GM23248 (cell line): ENCODE results near the gene KIAA1671. TPM values are rescaled to one million over a fixed set of nuclear protein-coding genes. Genes with fewer than 3 reads are reported as not detected.

Experiments used
- DNase-seq: peaks from one replicate; pipeline ENCODE4 v3.0.0-alpha.2; 2015
- H2AFZ ChIP-seq: fragments of 200-600 bp; sonication (generic); 2 replicates; pipeline ENCODE4 v1.6.1; 2016; ENCODE audit warnings: antibody characterized with exemption
- H3F3A ChIP-seq: fragments of 200-600 bp; sonication (generic); 2 replicates; pipeline ENCODE4 v1.6.1; 2016; ENCODE audit warnings: mild to moderate bottlenecking, antibody characterized with exemption, mixed run types; ENCODE audit not compliant: insufficient read depth
- H3K27ac ChIP-seq: fragments of 200-600 bp; sonication (generic); 2 replicates; pipeline ENCODE4 v1.5.1; 2016; ENCODE audit warnings: mild to moderate bottlenecking
- H3K27me3 ChIP-seq: fragments of 200-600 bp; sonication (generic); replicated peaks from 2 replicates; pipeline ENCODE4 v1.6.1; 2016; ENCODE audit warnings: mild to moderate bottlenecking; ENCODE audit not compliant: insufficient read depth
- H3K36me3 ChIP-seq: fragments of 200-600 bp; sonication (generic); 2 replicates; pipeline ENCODE4 v1.6.1; 2016; ENCODE audit warnings: low read depth, mild to moderate bottlenecking
- H3K4me1 ChIP-seq: fragments of 200-600 bp; sonication (generic); 2 replicates; pipeline ENCODE4 v1.6.1; 2016; ENCODE audit warnings: mild to moderate bottlenecking; ENCODE audit not compliant: insufficient read depth
- H3K4me2 ChIP-seq: fragments of 200-600 bp; sonication (generic); one replicate; pipeline ENCODE4 v1.6.1; 2016; ENCODE audit warnings: mild to moderate bottlenecking; ENCODE audit not compliant: unreplicated experiment
- H3K4me3 ChIP-seq: fragments of 200-600 bp; sonication (generic); 2 replicates; pipeline ENCODE4 v1.5.1; 2016; ENCODE audit warnings: mild to moderate bottlenecking
- H3K79me2 ChIP-seq: fragments of 200-600 bp; sonication (generic); 2 replicates; pipeline ENCODE4 v1.6.1; 2016; ENCODE audit warnings: mild to moderate bottlenecking; ENCODE audit not compliant: insufficient read depth
- H3K9ac ChIP-seq: fragments of 200-600 bp; sonication (generic); 2 replicates; pipeline ENCODE4 v1.6.1; 2016; ENCODE audit warnings: mild to moderate bottlenecking
- H3K9me2 ChIP-seq: fragments of 200-600 bp; sonication (generic); 2 replicates; pipeline ENCODE4 v1.6.1; 2016; ENCODE audit warnings: mixed run types, mild to moderate bottlenecking, moderate library complexity; ENCODE audit not compliant: insufficient read depth
- H3K9me3 ChIP-seq: fragments of 200-600 bp; sonication (generic); one replicate; pipeline ENCODE4 v1.6.1; 2017; ENCODE audit warnings: low read depth
- H4K20me1 ChIP-seq: fragments of 200-600 bp; sonication (generic); 2 replicates; pipeline ENCODE4 v1.6.0; 2016; ENCODE audit not compliant: insufficient read depth
- EZH2 ChIP-seq: fragments of 200-600 bp; sonication (generic); IDR thresholded peaks from 2 replicates; pipeline ENCODE4 v1.6.1; 2018; ENCODE audit warnings: antibody characterized with exemption, mild to moderate bottlenecking; ENCODE audit not compliant: insufficient read depth, poor library complexity, severe bottlenecking
- EZH2phosphoT487 ChIP-seq: fragments of 200-600 bp; sonication (generic); IDR thresholded peaks from 2 replicates; pipeline ENCODE4 v1.6.1; 2018; ENCODE audit warnings: antibody characterized with exemption, moderate library complexity, mild to moderate bottlenecking, low read depth; ENCODE audit not compliant: insufficient read depth
- WGBS, 2 experiments: methylation state at CpG; one replicate each; pipeline ENCODE4 v1.1.6; 2015 to 2017; ENCODE audit warnings: low lambda C conversion rate in 2 of 2, low coverage in 1 of 2; ENCODE audit errors: missing lambda C conversion rate in 2 of 2; 5-methylcytosine and 5-hydroxymethylcytosine counted together
- in situ Hi-C: fragments of 300-500 bp; cut with MboI; formaldehyde crosslinking; loops from 2 replicates; pipeline ENCODE4 v1.15.0; 2020
- polyA plus RNA-seq: library from polyadenylated mRNA; unstranded; fragments of >200 nt; fragmentation: Nextera tagmentation; extraction: Ambion mirVana; gene quantifications from 2 replicates; pipeline ENCODE4 v1.2.1, GENCODE V29; 2016
- total RNA-seq: library from RNA; depleted of rRNA; stranded (reverse); fragments of >200 nt; shearing (Covaris generic); gene quantifications from 2 replicates; pipeline ENCODE4 v1.2.3, GENCODE V29; 2014

Gene KIAA1671
- total and polyA plus RNA-seq, 2 experiments from 2014 or later, result 0.25 to 0.76 TPM

DNA sequence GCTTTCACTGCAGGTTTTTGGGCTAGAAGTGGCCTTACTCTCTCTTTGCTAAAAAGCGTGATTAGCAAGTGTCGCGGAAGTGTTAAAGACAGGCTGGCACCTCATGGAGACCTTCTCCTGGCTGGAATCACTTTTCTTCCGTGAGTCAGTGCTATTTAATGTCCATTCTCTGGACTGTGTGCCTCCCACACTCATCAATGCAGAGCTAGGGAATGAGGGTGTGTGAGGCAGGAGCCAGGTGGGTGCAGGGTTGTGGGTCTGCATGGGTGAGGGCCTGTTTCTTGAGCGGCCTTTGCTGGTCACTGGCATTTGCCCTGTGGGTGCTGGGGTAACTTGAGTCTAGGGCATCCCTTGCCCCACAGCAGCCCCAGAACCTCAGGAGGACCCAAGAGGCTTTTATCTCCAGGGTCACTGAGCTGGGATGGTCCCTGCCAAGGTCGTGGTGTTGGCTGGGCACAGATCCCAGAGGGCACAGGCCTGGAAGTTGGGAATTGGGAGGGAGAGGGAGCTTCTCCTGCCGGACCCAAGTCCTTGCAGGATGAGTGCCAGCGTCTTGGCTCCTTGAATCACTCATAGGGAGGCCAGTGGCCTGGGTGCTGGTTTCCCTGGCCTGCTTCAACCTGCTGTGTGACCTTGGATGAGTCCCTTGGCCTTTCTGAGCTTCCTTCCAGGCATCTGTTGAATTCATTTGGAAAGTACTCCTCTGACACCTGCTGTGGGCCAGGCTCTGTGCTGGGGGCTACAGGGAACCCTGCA, 30.0 kb downstream of the KIAA1671 start:
- no peaks in the 10 kb centered on the region for H4K20me1 ChIP-seq
- no peaks in the 10 kb centered on the region for H3K27me3 ChIP-seq
- WGBS, 2 experiments, result 67 to 73% methylated on average over 8 of the region's 8 CpGs
- H3K4me1 ChIP-seq, result no peaks in the 10 kb centered on the region
- in situ Hi-C loops, result no loop called here
- H3F3A ChIP-seq, result no peaks in the 10 kb centered on the region
- H3K4me3 ChIP-seq, result no peak overlapping the region
- no peak overlapping the region for H3K27ac ChIP-seq
- H3K79me2 ChIP-seq, result no peaks in the 10 kb centered on the region
- H3K9me3 ChIP-seq, result no peaks in the 10 kb centered on the region
- no peaks in the 10 kb centered on the region for H3K36me3 ChIP-seq
- no peaks in the 10 kb centered on the region for H3K9me2 ChIP-seq
- no peak overlapping the region for H2AFZ ChIP-seq
- peak; percentile 35 for DNase-seq
- no peak overlapping the region for H3K4me2 ChIP-seq
- TF ChIP-seq EZH2phosphoT487 (no peak), EZH2 (no peak)
- H3K9ac ChIP-seq, result no peak overlapping the region

DNA sequence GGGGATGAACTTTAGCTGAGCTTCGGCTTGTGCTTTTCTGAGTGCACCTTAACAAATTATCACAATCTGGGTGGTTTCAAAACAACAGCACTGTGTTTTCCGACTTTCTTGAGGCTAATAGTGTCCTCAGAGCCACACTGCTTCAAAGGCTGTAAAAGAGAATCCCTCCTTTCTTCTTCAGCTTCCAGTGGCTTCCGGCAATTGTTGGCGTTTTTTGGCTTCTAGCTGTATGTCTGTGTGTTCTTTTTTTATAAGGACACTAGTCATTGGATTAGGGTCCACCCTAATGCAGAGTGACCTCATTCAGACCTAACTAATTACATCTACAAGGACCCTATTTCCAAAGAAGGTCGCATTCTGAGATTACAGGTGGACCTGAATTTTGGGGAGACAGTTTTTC, 30.6 kb downstream of the KIAA1671 start:
- Histone ChIP-seq H3K9me2 (no peaks in the 10 kb centered on the region), H3K27ac (no peak overlapping the region), H3K27me3 (no peaks in the 10 kb centered on the region), H3K9me3 (no peaks in the 10 kb centered on the region), H3F3A (no peaks in the 10 kb centered on the region), H3K36me3 (no peaks in the 10 kb centered on the region), H3K4me3 (no peak overlapping the region), H3K9ac (no peak overlapping the region), H2AFZ (no peak overlapping the region), H4K20me1 (no peaks in the 10 kb centered on the region), H3K79me2 (no peaks in the 10 kb centered on the region), H3K4me1 (no peaks in the 10 kb centered on the region), H3K4me2 (no peak overlapping the region)
- 62 to 68% methylated on average over 5 of the region's 5 CpGs for WGBS, 2 experiments
- DNase-seq, result no peak
- TF ChIP-seq EZH2phosphoT487 (no peak), EZH2 (no peak)
- in situ Hi-C loops, result no loop called here

DNA sequence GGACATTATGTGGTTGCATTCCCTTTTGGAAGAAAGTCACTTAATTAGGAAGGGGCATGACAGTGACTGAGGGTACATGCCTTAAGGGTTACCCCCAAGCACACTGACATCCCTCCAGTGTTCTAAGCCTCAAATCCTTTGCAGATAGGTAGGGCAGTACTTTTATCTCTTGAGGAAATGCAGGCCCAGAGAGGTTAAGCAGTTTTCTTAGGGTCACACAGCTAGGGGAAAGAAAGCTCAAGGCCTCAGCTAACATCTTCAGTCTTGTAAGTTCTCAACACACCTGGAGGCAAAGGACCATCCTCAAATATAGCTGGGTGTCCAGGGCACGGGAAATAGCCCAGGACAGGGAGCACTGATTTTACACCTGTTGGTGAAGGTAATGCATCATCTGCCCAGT, 31.6 kb downstream of the KIAA1671 start:
- in situ Hi-C loops, result no loop called here
- H3K4me2 ChIP-seq, result no peak overlapping the region
- H3K9ac ChIP-seq, result no peak overlapping the region
- no peaks in the 10 kb centered on the region for H4K20me1 ChIP-seq
- H3K27ac ChIP-seq, result no peak overlapping the region
- H3K9me3 ChIP-seq, result no peaks in the 10 kb centered on the region
- WGBS, 2 experiments, result 64 to 68% methylated on average over 1 of the region's 1 CpG
- H2AFZ ChIP-seq, result no peak overlapping the region
- TF ChIP-seq EZH2phosphoT487 (no peak), EZH2 (no peak)
- H3K36me3 ChIP-seq, result no peaks in the 10 kb centered on the region
- no peaks in the 10 kb centered on the region for H3K79me2 ChIP-seq
- no peak for DNase-seq
- H3K4me1 ChIP-seq, result no peaks in the 10 kb centered on the region
- H3K27me3 ChIP-seq, result no peaks in the 10 kb centered on the region
- no peaks in the 10 kb centered on the region for H3F3A ChIP-seq
- no peaks in the 10 kb centered on the region for H3K9me2 ChIP-seq
- H3K4me3 ChIP-seq, result no peak overlapping the region

DNA sequence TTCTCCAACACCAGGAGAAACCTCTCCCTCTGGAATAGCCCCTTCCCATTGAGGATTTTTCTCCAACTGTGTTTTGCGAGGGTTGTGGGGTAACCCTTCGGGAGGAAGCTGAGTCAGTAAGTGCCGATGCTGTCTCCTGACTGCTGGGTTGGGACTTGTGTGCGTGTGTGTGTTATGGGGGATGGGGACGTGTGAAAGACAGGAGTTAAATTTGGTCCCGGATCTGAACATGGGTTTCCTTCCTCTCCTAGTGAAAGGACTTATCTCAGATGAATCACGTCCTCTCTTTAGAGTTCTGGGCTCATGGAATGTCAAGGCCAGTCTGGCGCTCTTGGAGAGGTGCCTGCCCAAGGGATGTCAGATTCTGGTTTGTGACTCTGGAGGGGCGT, 33.3 kb downstream of the KIAA1671 start:
- H2AFZ ChIP-seq, result no peak overlapping the region
- no peak overlapping the region for H3K4me2 ChIP-seq
- no peak for TF ChIP-seq EZH2phosphoT487
- TF ChIP-seq EZH2, result no peak
- no peaks in the 10 kb centered on the region for H3K9me2 ChIP-seq
- no peaks in the 10 kb centered on the region for H3F3A ChIP-seq
- H3K9me3 ChIP-seq, result no peaks in the 10 kb centered on the region
- H3K79me2 ChIP-seq, result no peaks in the 10 kb centered on the region
- H4K20me1 ChIP-seq, result no peaks in the 10 kb centered on the region
- no peaks in the 10 kb centered on the region for H3K27me3 ChIP-seq
- in situ Hi-C loops, result no loop called here
- whole genome bisulfite sequencing, 2 experiments, result 62 to 64% methylated on average over 9 of the region's 9 CpGs
- H3K27ac ChIP-seq, result no peak overlapping the region
- H3K9ac ChIP-seq, result no peak overlapping the region
- H3K36me3 ChIP-seq, result no peaks in the 10 kb centered on the region
- DNase-seq, result peak; percentile 27
- no peak overlapping the region for H3K4me3 ChIP-seq
- peaks cover 7% of the 10 kb centered on the region; the same call in 1 of the 2 replicates for H3K4me1 ChIP-seq
